ENCODE data around the gene CARMIL1.

Gene CARMIL1

GRCh38 chr6:25392372-25392771, 113.2 kb downstream of the CARMIL1 start:
- no peak for TF ChIP-seq CTCF (IDR thresholded peaks at IDR 0.05; ENCODE audit: low read depth, low read length)
- no peak overlapping the region for H3K4me3 ChIP-seq (ENCODE audit: low read depth, low read length)

GRCh38 chr6:25395731-25396130, 116.6 kb downstream of the CARMIL1 start:
- no peak for TF ChIP-seq CTCF (IDR thresholded peaks at IDR 0.05; ENCODE audit: low read depth, low read length)
- no peak overlapping the region for H3K4me3 ChIP-seq (ENCODE audit: low read depth, low read length)

GRCh38 chr6:25397406-25397805, 118.2 kb downstream of the CARMIL1 start:
- TF ChIP-seq CTCF (IDR thresholded peaks at IDR 0.05; ENCODE audit: low read depth, low read length) = no peak
- no peak overlapping the region for H3K4me3 ChIP-seq (ENCODE audit: low read depth, low read length)

GRCh38 chr6:25399885-25400284, 120.7 kb downstream of the CARMIL1 start:
- no peak overlapping the region for H3K4me3 ChIP-seq (ENCODE audit: low read depth, low read length)
- no peak for TF ChIP-seq CTCF (IDR thresholded peaks at IDR 0.05; ENCODE audit: low read depth, low read length)

- H3K4me3 ChIP-seq (ENCODE audit: low read depth, low read length) = no peak overlapping the region
- no peak for TF ChIP-seq CTCF (IDR thresholded peaks at IDR 0.05; ENCODE audit: low read depth, low read length)
These were observed 122.5 kb downstream of the CARMIL1 start for GRCh38 chr6:25401711-25402110.

- no peak overlapping the region for H3K4me3 ChIP-seq (ENCODE audit: low read depth, low read length)
- TF ChIP-seq CTCF (IDR thresholded peaks at IDR 0.05; ENCODE audit: low read depth, low read length) = no peak
These were observed 123.0 kb downstream of the CARMIL1 start for GRCh38 chr6:25402125-25402524.

GRCh38 chr6:25403150-25403549, 124.0 kb downstream of the CARMIL1 start:
- no peak overlapping the region for H3K4me3 ChIP-seq (ENCODE audit: low read depth, low read length)
- TF ChIP-seq CTCF (IDR thresholded peaks at IDR 0.05; ENCODE audit: low read depth, low read length) = no peak

Data from WI38 (cell line).